ENCODE measurements around the gene HBG1.

Gene HBG1

DNA sequence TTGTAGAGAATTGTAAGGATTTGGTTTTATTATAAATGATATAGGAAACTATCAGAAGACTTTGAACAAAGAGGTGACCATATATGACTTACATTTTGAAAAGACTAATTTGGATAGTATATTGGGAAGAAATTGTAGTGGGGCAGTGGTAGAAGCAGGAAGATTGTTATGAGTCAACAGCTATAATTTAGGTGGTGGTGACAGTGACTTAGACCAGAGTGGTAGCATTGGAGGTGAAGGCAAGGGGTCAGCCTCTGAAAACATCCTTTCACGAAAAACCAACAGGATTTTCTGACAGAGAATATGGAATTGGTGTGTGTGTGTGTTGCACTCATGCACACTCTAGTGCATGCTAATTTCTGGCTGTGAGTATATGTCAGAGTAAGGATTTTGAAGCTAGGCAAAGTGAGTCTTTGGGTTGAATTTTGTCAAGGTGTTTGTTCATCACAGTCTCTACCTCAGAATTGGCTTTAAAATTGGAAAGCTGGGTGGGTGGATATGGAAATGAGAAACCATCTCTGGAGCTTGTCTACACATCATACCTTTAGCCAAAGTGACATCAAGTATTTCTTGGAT, 28.2 kb upstream of the HBG1 start:
- H3K4me3 ChIP-seq (replicated peaks; ENCODE audit: low read depth, low read length), result no peak overlapping the region
- TF ChIP-seq, protein P1, sequence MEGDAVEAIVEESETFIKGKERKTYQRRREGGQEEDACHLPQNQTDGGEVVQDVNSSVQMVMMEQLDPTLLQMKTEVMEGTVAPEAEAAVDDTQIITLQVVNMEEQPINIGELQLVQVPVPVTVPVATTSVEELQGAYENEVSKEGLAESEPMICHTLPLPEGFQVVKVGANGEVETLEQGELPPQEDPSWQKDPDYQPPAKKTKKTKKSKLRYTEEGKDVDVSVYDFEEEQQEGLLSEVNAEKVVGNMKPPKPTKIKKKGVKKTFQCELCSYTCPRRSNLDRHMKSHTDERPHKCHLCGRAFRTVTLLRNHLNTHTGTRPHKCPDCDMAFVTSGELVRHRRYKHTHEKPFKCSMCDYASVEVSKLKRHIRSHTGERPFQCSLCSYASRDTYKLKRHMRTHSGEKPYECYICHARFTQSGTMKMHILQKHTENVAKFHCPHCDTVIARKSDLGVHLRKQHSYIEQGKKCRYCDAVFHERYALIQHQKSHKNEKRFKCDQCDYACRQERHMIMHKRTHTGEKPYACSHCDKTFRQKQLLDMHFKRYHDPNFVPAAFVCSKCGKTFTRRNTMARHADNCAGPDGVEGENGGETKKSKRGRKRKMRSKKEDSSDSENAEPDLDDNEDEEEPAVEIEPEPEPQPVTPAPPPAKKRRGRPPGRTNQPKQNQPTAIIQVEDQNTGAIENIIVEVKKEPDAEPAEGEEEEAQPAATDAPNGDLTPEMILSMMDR (IDR thresholded peaks at IDR 0.05; ENCODE audit: low read depth, low read length, missing control alignments), result no peak

DNA sequence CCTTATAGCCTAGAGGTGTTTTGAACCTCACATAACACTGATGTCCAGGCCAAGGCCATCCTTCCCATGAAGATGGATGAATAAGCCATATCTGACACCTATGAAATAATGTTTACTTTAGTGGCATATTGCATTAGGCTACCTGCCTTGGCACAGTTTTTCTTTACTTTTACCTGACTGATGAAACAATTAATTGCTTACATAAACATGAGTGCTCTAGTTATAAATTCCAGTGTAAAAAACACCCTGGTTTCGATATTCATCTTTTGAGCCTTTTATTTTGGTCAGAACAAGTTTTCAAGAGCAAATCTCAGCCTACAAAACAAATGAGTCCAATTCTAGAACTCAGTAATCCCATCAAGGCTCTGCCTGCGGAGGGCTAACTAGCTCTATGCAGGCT, 27.0 kb upstream of the HBG1 start:
- no peak for DNase-seq (ENCODE audit: extremely low read depth, low read depth)
- TF ChIP-seq, protein P1 (IDR thresholded peaks at IDR 0.05; ENCODE audit: low read depth, low read length, missing control alignments), result no peak
- no peak overlapping the region for H3K4me3 ChIP-seq (replicated peaks; ENCODE audit: low read depth, low read length)

More for the DNA sequence above, 28.2 kb upstream of the HBG1 start:
- DNase-seq (ENCODE audit: extremely low read depth, low read depth), result no peak

DNA sequence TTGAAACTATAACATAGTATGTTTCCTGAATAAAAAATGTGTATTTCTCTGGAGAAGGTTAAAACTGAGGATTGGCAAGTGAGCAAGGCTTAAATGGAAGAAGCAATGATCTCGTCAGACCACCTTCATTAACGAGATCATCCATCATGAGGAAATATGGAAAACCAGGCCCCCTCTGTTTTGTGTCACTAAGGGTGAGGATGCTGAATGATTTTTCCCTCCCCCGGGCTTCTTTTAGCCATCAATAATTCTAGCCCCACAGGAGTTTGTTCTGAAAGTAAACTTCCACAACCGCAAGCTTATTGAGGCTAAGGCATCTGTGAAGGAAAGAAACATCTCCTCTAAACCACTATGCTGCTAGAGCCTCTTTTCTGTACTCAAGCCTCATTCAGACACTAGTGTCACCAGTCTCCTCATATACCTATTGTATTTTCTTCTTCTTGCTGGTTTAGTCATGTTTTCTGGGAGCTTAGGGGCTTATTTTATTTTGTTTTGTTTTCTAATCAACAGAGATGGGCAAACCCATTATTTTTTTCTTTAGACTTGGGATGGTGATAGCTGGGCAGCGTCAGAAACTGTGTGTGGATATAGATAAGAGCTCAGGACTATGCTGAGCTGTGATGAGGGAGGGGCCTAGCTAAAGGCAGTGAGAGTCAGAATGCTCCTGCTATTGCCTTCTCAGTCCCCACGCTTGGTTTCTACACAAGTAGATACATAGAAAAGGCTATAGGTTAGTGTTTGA, 25.9 kb upstream of the HBG1 start:
- TF ChIP-seq, protein P1 (IDR thresholded peaks at IDR 0.05; ENCODE audit: low read depth, low read length, missing control alignments), result no peak
- H3K4me3 ChIP-seq (replicated peaks; ENCODE audit: low read depth, low read length), result no peak overlapping the region
- no peak for DNase-seq (ENCODE audit: extremely low read depth, low read depth)

DNA sequence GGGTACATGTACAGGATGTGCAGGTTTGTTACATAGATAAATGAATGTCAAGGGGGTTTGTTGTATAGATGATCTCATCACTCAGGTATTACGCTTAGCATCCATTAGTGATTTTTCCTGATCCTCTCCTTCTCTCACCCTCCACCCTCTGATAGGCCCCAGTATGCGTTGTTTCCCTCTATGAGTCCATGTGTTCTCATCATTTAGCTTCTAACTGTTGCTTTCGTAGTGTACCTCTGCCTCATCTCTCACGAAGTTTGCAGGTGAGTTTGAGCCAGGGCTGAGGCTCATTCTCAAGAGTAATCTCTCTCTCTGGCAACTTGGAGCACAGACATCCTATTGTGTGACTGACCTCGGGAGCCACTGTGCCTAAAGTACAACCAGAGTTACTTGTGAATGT, 24.7 kb upstream of the HBG1 start:
- TF ChIP-seq, protein P1 (IDR thresholded peaks at IDR 0.05; ENCODE audit: low read depth, low read length, missing control alignments), result no peak
- no peak for DNase-seq (ENCODE audit: extremely low read depth, low read depth)
- H3K4me3 ChIP-seq (replicated peaks; ENCODE audit: low read depth, low read length), result no peak overlapping the region

DNA sequence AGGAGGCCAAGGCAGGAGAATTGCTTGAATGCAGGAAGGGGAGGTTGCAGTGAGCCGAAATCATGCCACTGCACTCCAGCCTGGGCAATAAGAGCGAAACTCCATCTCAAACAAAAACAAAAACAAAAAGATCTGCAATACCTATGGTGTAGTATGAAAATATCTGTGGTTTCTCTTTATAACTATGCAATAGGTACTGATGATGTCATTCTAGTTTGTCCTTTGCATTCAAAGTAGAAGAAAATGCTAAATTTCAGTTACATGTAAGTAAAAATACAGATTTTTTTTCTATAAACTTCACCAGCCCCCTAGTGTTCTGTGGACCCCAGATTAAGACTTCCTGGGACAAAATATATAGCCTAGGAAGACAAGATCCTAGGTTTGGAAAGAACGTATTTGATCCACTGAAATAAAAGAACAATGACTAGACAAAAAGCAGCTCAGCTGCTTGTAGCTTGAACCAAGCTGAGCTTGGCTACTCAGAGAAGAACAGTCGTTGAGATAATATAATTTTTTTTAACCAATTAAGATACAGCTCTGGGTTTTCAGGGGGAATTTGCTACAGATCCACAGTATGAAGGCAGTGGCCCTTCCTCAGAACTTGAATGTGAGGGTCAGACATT, 22.8 kb upstream of the HBG1 start:
- TF ChIP-seq, protein P1 (IDR thresholded peaks at IDR 0.05; ENCODE audit: low read depth, low read length, missing control alignments), result no peak
- no peak for DNase-seq (ENCODE audit: extremely low read depth, low read depth)
- H3K4me3 ChIP-seq (replicated peaks; ENCODE audit: low read depth, low read length), result no peak overlapping the region

DNA sequence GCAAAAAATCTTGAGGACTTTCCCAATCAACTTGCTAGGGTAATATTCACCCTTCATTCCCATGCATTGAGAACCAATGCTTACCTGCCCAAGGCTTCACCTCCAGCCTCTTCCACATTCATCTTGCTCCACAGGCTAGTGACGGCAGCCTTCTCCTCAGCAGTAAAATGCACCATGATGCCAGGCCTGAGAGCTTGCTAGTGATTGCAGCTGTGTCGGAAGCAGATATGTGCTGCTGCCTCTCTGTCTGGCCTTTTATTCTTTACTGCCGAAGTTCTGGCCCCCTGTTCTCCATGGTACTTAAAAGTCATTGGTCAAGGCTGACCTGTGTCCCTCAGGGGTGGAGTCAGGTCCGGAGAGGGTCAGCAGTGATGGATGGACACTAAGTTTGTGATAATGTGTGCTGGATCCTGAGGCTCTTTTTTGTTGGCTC, 20.1 kb upstream of the HBG1 start, which contains the start of gene HBE1:
Gene HBE1, minus strand, starts transcription at position 231 of the 433 bp plus-strand sequence. Its CDS starts 55 bp downstream, at position 176.
- no peak for DNase-seq (ENCODE audit: extremely low read depth, low read depth)
- no peak within 1 kb of the TSS for H3K4me3 ChIP-seq (replicated peaks; ENCODE audit: low read depth, low read length)
- TF ChIP-seq, protein P1 (IDR thresholded peaks at IDR 0.05; ENCODE audit: low read depth, low read length, missing control alignments), result no peak

Data from HFF-Myc (cell line).